Smooth muscle cell (in vitro differentiated cells): ENCODE measurements around the gene SUPT3H. TPM values are rescaled to one million over a fixed set of nuclear protein-coding genes. Genes with fewer than 3 reads are reported as not detected.
"Not testable (repeated sequence)": the region's sequence is repeated elsewhere in the genome, so short reads cannot be mapped to it uniquely, and the experiment has no call there.

Experiments used
- DNase-seq: peaks from one replicate; lab custom pipeline; 2025; ENCODE audit not compliant: unreplicated experiment; lab: John Stamatoyannopoulos, UW
- H2AFZ ChIP-seq: fragments of 200-600 bp; sonication (generic); 2 replicates; pipeline ENCODE4 v1.6.0; 2016; ENCODE audit warnings: antibody characterized with exemption, low read depth, mild to moderate bottlenecking
- H3F3A ChIP-seq: fragments of 200-600 bp; sonication (generic); 2 replicates; pipeline ENCODE4 v1.6.0; 2017; ENCODE audit warnings: antibody characterized with exemption, low read depth
- H3K27ac ChIP-seq: fragments of 200-600 bp; sonication (generic); 2 replicates; pipeline ENCODE4 v1.5.1; 2016; ENCODE audit warnings: low read depth, mild to moderate bottlenecking
- H3K27me3 ChIP-seq: fragments of 200-600 bp; sonication (generic); 2 replicates; pipeline ENCODE4 v1.6.1; 2016; ENCODE audit warnings: low read depth, mild to moderate bottlenecking
- H3K36me3 ChIP-seq: fragments of 200-600 bp; sonication (generic); 2 replicates; pipeline ENCODE4 v1.5.1; 2016; ENCODE audit warnings: low read depth
- H3K4me1 ChIP-seq: fragments of 200-600 bp; sonication (generic); 2 replicates; pipeline ENCODE4 v1.5.1; 2016; ENCODE audit warnings: low read depth
- H3K4me2 ChIP-seq: fragments of 200-600 bp; sonication (generic); 2 replicates; pipeline ENCODE4 v1.6.0; 2016; ENCODE audit warnings: mild to moderate bottlenecking
- H3K4me3 ChIP-seq: fragments of 200-600 bp; sonication (generic); 2 replicates; pipeline ENCODE4 v1.5.1; 2016; ENCODE audit warnings: mild to moderate bottlenecking
- H3K79me2 ChIP-seq: fragments of 200-600 bp; sonication (generic); 2 replicates; pipeline ENCODE4 v1.6.0; 2016; ENCODE audit warnings: low read depth, mild to moderate bottlenecking
- H3K9ac ChIP-seq: fragments of 200-600 bp; sonication (generic); 2 replicates; pipeline ENCODE4 v1.6.0; 2016; ENCODE audit warnings: low read depth
- H3K9me3 ChIP-seq: fragments of 200-600 bp; sonication (generic); replicated peaks from 2 replicates; pipeline ENCODE4 v1.5.1; 2016; ENCODE audit warnings: low read depth
- H4K20me1 ChIP-seq: fragments of 200-600 bp; sonication (generic); 2 replicates; pipeline ENCODE4 v1.6.0; 2016; ENCODE audit warnings: low read depth
- CTCF ChIP-seq: fragments of 200-600 bp; sonication (generic); IDR thresholded peaks from 2 replicates; pipeline ENCODE4 v1.5.1; 2017; ENCODE audit warnings: borderline replicate concordance, mild to moderate bottlenecking, antibody characterized with exemption; ENCODE audit not compliant: insufficient read depth, poor library complexity, severe bottlenecking
- WGBS: methylation state at CpG from one replicate; pipeline ENCODE4 v1.1.7; 2016; ENCODE audit warnings: low lambda C conversion rate; 5-methylcytosine and 5-hydroxymethylcytosine counted together
- polyA plus RNA-seq: library from polyadenylated mRNA; unstranded; fragments of >200 nt; fragmentation: Nextera tagmentation; extraction: Ambion mirVana; gene quantifications from 2 replicates; pipeline ENCODE4 v1.2.1, GENCODE V29; 2016
- total RNA-seq: library from RNA; depleted of rRNA; stranded (reverse); fragments of >200 nt; gene quantifications from 2 replicates; pipeline ENCODE4 v1.2.3, GENCODE V29; 2014

Gene SUPT3H
- total and polyA plus RNA-seq, 2 experiments from 2014 or later, result 19.4 to 22.9 TPM

GRCh38 chr6:44898296-44898930, 479.3 kb downstream of the SUPT3H start:
- 91% methylated on average over 10 of the region's 10 CpGs for WGBS
- H3K79me2 ChIP-seq, result no peaks in the 10 kb centered on the region

GRCh38 chr6:44897316-44897715, 480.4 kb downstream of the SUPT3H start:
- Histone ChIP-seq H3K27me3 (no peaks in the 10 kb centered on the region), H3K36me3 (no peaks in the 10 kb centered on the region), H3K9ac (no peak overlapping the region), H3K4me1 (peaks cover 3% of the 10 kb centered on the region), H3K79me2 (no peaks in the 10 kb centered on the region), H2AFZ (no peak overlapping the region), H3K4me3 (no peak overlapping the region), H4K20me1 (no peaks in the 10 kb centered on the region), H3K4me2 (peak overlapping the region; percentile 28), H3K27ac (peak overlapping the region; percentile 37), H3K9me3 (no peaks in the 10 kb centered on the region), H3F3A (peaks cover 3% of the 10 kb centered on the region)
- DNase-seq, result no peak
- no peak for TF ChIP-seq CTCF

More at GRCh38 chr6:44898296-44898930, 479.3 kb downstream of the SUPT3H start:
- no peak for DNase-seq
- no peak overlapping the region for H3K4me2 ChIP-seq
- H3K36me3 ChIP-seq, result no peaks in the 10 kb centered on the region
- TF ChIP-seq CTCF, result no peak
- no peak overlapping the region for H3K4me3 ChIP-seq
- no peak overlapping the region for H2AFZ ChIP-seq
- no peaks in the 10 kb centered on the region for H3K27me3 ChIP-seq
- H3K27ac ChIP-seq, result no peak overlapping the region
- no peaks in the 10 kb centered on the region for H4K20me1 ChIP-seq
- H3K9me3 ChIP-seq, result no peaks in the 10 kb centered on the region
- H3K9ac ChIP-seq, result no peak overlapping the region
- H3F3A ChIP-seq, result peaks cover 3% of the 10 kb centered on the region
- peaks cover 3% of the 10 kb centered on the region for H3K4me1 ChIP-seq

GRCh38 chr6:44896701-44897100, 481.0 kb downstream of the SUPT3H start:
- DNase-seq, result no peak
- no peaks in the 10 kb centered on the region for H3K79me2 ChIP-seq
- WGBS, result 51% methylated on average over 4 of the region's 4 CpGs
- no peak overlapping the region for H3K9ac ChIP-seq
- no peak overlapping the region for H2AFZ ChIP-seq
- H3K4me3 ChIP-seq, result no peak overlapping the region
- peak overlapping the region; percentile 4 for H3K4me2 ChIP-seq
- TF ChIP-seq CTCF, result no peak
- H3K27me3 ChIP-seq, result no peaks in the 10 kb centered on the region
- no peaks in the 10 kb centered on the region for H4K20me1 ChIP-seq
- peaks cover 3% of the 10 kb centered on the region for H3K4me1 ChIP-seq
- no peaks in the 10 kb centered on the region for H3K36me3 ChIP-seq
- peaks cover 3% of the 10 kb centered on the region for H3F3A ChIP-seq
- no peaks in the 10 kb centered on the region for H3K9me3 ChIP-seq
- peak overlapping the region; percentile 37 for H3K27ac ChIP-seq

GRCh38 chr6:44892579-44892978, 485.2 kb downstream of the SUPT3H start:
- Histone ChIP-seq H3K27ac (no peak overlapping the region), H3K4me1 (peaks cover 3% of the 10 kb centered on the region), H3K27me3 (no peaks in the 10 kb centered on the region), H3K9me3 (no peaks in the 10 kb centered on the region), H3K4me2 (no peak overlapping the region), H4K20me1 (no peaks in the 10 kb centered on the region), H3K9ac (no peak overlapping the region), H3K4me3 (no peak overlapping the region), H3K79me2 (no peaks in the 10 kb centered on the region), H3F3A (peaks cover 3% of the 10 kb centered on the region), H3K36me3 (no peaks in the 10 kb centered on the region), H2AFZ (no peak overlapping the region)
- TF ChIP-seq CTCF, result no peak
- no peak for DNase-seq

- not testable (repeated sequence) for H3K27ac ChIP-seq, H3K4me3 ChIP-seq, H3K36me3 ChIP-seq, H3K4me1 ChIP-seq, H3K4me2 ChIP-seq, H3K9ac ChIP-seq, H3F3A ChIP-seq, H3K9me3 ChIP-seq, H3K79me2 ChIP-seq, DNase-seq, H4K20me1 ChIP-seq, H2AFZ ChIP-seq, H3K27me3 ChIP-seq
- 91% methylated on average over 3 of the region's 3 CpGs for WGBS
Observed at GRCh38 chr6:44879071-44879470, 498.7 kb downstream of the SUPT3H start.

- not testable (repeated sequence) for H3K4me2 ChIP-seq, H3K36me3 ChIP-seq, H3F3A ChIP-seq, H3K9ac ChIP-seq, H3K79me2 ChIP-seq, H2AFZ ChIP-seq, H3K9me3 ChIP-seq, H3K27ac ChIP-seq, H3K27me3 ChIP-seq, H3K4me1 ChIP-seq, DNase-seq, H3K4me3 ChIP-seq, H4K20me1 ChIP-seq
Observed at GRCh38 chr6:44876638-44877037, 501.1 kb downstream of the SUPT3H start.
